Gastroesophageal sphincter (tissue), 3 donors: ENCODE data around the gene PAPPA2.

Experiments used
- CTCF ChIP-seq, 4 experiments: fragments of 200-600 bp in 2 of 4; fragments of 450-650 bp in 2 of 4; sonication (generic) in 1 of 4; IDR thresholded peaks; one replicate each; pipeline ENCODE4 v1.5.1; 2017 to 2019; ENCODE audit warnings: antibody characterized with exemption in 4 of 4, mild to moderate bottlenecking in 2 of 4, moderate library complexity in 2 of 4
- POLR2AphosphoS5 ChIP-seq: sonication (generic); formaldehyde crosslinking; IDR thresholded peaks from one replicate; pipeline ENCODE4 v1.6.1; 2017; ENCODE audit warnings: antibody characterized with exemption

- TF ChIP-seq CTCF (IDR thresholded peaks at IDR 0.05) (no peak), POLR2AphosphoS5 (no peak)
Observed at GRCh38 chr1:176778056-176778455, 315.1 kb downstream of the PAPPA2 start.
